K562 (cell line): Measurements from ENCODE around the gene ATP6V0D1. TPM values are rescaled to one million over a fixed set of nuclear protein-coding genes. Genes with fewer than 3 reads are reported as not detected.

Experiments
- BRD9 ChIP-seq: fragments of 450-650 bp; IDR thresholded peaks from 2 replicates; pipeline ENCODE4 v1.6.1; 2018; ENCODE audit warnings: low read depth; ENCODE audit not compliant: partially characterized antibody
- C11orf30 ChIP-seq: fragments of 450-650 bp; IDR thresholded peaks from 2 replicates; pipeline ENCODE4 v1.6.1; 2016; ENCODE audit warnings: low read depth, mild to moderate bottlenecking
- CTBP1 ChIP-seq: fragments of 450-650 bp; IDR thresholded peaks from 2 replicates; pipeline ENCODE4 v1.6.1; 2016; ENCODE audit warnings: borderline replicate concordance
- DNMT1 ChIP-seq: fragments of 450-650 bp; IDR thresholded peaks from 2 replicates; pipeline ENCODE4 v1.6.1; 2016; ENCODE audit warnings: antibody characterized with exemption, mild to moderate bottlenecking
- E2F1 ChIP-seq: sonication (generic); formaldehyde crosslinking; IDR thresholded peaks from 2 replicates; pipeline ENCODE4 v1.8.1; 2023; ENCODE audit warnings: mild to moderate bottlenecking, missing genetic modification reagents, moderate library complexity
- ELK1 ChIP-seq: sonication (generic); formaldehyde crosslinking; IDR thresholded peaks from 2 replicates; pipeline ENCODE4 v1.8.1; 2022; ENCODE audit warnings: missing genetic modification reagents
- GATAD2B ChIP-seq: fragments of 450-650 bp; IDR thresholded peaks from 2 replicates; pipeline ENCODE4 v1.6.1; 2017; ENCODE audit warnings: mild to moderate bottlenecking, borderline replicate concordance
- HDAC2 ChIP-seq: fragments of 450-650 bp; IDR thresholded peaks from 2 replicates; pipeline ENCODE4 v1.6.1; 2016; ENCODE audit warnings: mild to moderate bottlenecking
- HDAC3 ChIP-seq: fragments of 450-650 bp; IDR thresholded peaks from 2 replicates; pipeline ENCODE4 v1.6.1; 2018; ENCODE audit warnings: borderline replicate concordance, mild to moderate bottlenecking, moderate library complexity; ENCODE audit not compliant: partially characterized antibody
- HLTF ChIP-seq: fragments of 450-650 bp; IDR thresholded peaks from 2 replicates; pipeline ENCODE4 v1.6.1; 2016
- KLF10 ChIP-seq: fragments of 250-450 bp; sonication (Bioruptor Pico); IDR thresholded peaks from 2 replicates; pipeline ENCODE4 v1.6.1; 2021; ENCODE audit warnings: matching md5 sums
- LARP7 ChIP-seq: fragments of 450-650 bp; IDR thresholded peaks from 2 replicates; pipeline ENCODE4 v1.6.1; 2016
- LEF1 ChIP-seq: fragments of 450-650 bp; IDR thresholded peaks from 2 replicates; pipeline ENCODE4 v1.6.1; 2016; ENCODE audit warnings: mild to moderate bottlenecking
- MLLT1 ChIP-seq, 2 experiments: fragments of 450-650 bp; IDR thresholded peaks; 2 replicates each; pipeline ENCODE4 v1.6.1; 2016
- NFATC3 ChIP-seq: fragments of 450-650 bp; IDR thresholded peaks from 2 replicates; pipeline ENCODE4 v1.6.1; 2017; ENCODE audit warnings: mild to moderate bottlenecking
- NR1H2 ChIP-seq: sonication (generic); formaldehyde crosslinking; IDR thresholded peaks from 2 replicates; pipeline ENCODE4 v1.4.0; 2020; ENCODE audit warnings: mild to moderate bottlenecking, missing genetic modification reagents
- NR2C1 ChIP-seq, 2 experiments: fragments of 450-650 bp; IDR thresholded peaks; 2 replicates each; pipeline ENCODE4 v1.6.1; 2017; ENCODE audit warnings: mild to moderate bottlenecking in 2 of 2, antibody characterized with exemption in 1 of 2, inconsistent platforms in 1 of 2, missing compliant biosample characterization in 1 of 2, missing genetic modification characterization in 1 of 2
- PHB2 ChIP-seq: fragments of 450-650 bp; IDR thresholded peaks from 2 replicates; pipeline ENCODE4 v1.6.1; 2017; ENCODE audit warnings: low read depth
- SMARCA5 ChIP-seq: fragments of 450-650 bp; IDR thresholded peaks from 2 replicates; pipeline ENCODE4 v1.6.1; 2016
- TAF7 ChIP-seq: fragments of 450-650 bp; IDR thresholded peaks from 2 replicates; pipeline ENCODE4 v1.6.1; 2016; ENCODE audit warnings: missing genetic modification characterization, missing compliant biosample characterization
- TAL1 ChIP-seq: fragments of 450-650 bp; IDR thresholded peaks from 2 replicates; pipeline ENCODE4 v1.6.1; 2016; ENCODE audit warnings: mild to moderate bottlenecking
- THRAP3 ChIP-seq: fragments of 450-650 bp; IDR thresholded peaks from 2 replicates; pipeline ENCODE4 v1.6.1; 2016; ENCODE audit warnings: mild to moderate bottlenecking, inconsistent platforms, borderline replicate concordance
- TRIM28 ChIP-seq: fragments of 450-650 bp; IDR thresholded peaks from 2 replicates; pipeline ENCODE4 v1.6.1; 2017
- U2AF2 ChIP-seq: fragments of 200-400 bp; formaldehyde crosslinking; optimal IDR thresholded peaks from 2 replicates; pipeline ENCODE3; 2017; ENCODE audit warnings: low read depth, mild to moderate bottlenecking, low read length
- ZC3H11A ChIP-seq: IDR thresholded peaks from 2 replicates; pipeline ENCODE4 v1.6.1; 2012; ENCODE audit warnings: low read depth, low read length, improper control_type of control experiment
- ZC3H4 ChIP-seq: sonication (generic); formaldehyde crosslinking; IDR thresholded peaks from 2 replicates; pipeline ENCODE4 v1.9.0; 2021; ENCODE audit warnings: missing genetic modification reagents, borderline replicate concordance
- ZFX ChIP-seq: sonication (generic); formaldehyde crosslinking; IDR thresholded peaks from 2 replicates; pipeline ENCODE4 v1.8.0; 2022; ENCODE audit warnings: mild to moderate bottlenecking, missing genetic modification reagents, moderate library complexity
- ZNF511 ChIP-seq: sonication (generic); formaldehyde crosslinking; IDR thresholded peaks from 2 replicates; pipeline ENCODE4 v1.8.0; 2022; ENCODE audit warnings: mild to moderate bottlenecking, missing genetic modification reagents
- polyA plus RNA-seq, 8 experiments: library from polyadenylated mRNA; depleted of rRNA in 4 of 8; stranded (reverse) in 5 of 8; unstranded in 3 of 8; fragments of >200 nt; fragmentation: Nextera tagmentation in 2 of 8; fragmentation: Illumina TruSeq in 1 of 8; extraction: Ambion mirVana in 2 of 8; extraction: Trizol in 1 of 8; gene quantifications; 2 replicates each; pipeline versions ENCODE4 v1.2.1 to v1.2.3, GENCODE V29; 2011 to 2014; ENCODE audit warnings: inconsistent platforms in 1 of 8, missing spikeins in 1 of 8
- total RNA-seq, 7 experiments: library from RNA; depleted of rRNA in 6 of 7; stranded (reverse); fragments of >200 nt in 6 of 7; fragmentation: Illumina TruSeq in 2 of 7; extraction: Trizol in 2 of 7; gene quantifications; 2 replicates each; pipeline versions ENCODE4 v1.2.1 to v1.2.3, GENCODE V29; 2011 to 2021; ENCODE audit warnings: low replicate concordance in 1 of 7

The ATP6V0D1 gene
- total and polyA plus RNA-seq, 9 of the 15 experiments (the other 6 are each of a cell fraction or from before 2014, with no cell fraction given) = 23.2 to 69.7 (median 45.6) TPM

GRCh38 chr16:67481561-67482232 lies 740 bp upstream of the ATP6V0D1 start (continued):
- TF ChIP-seq E2F1 (CRISPR knock-in tag) (no peak), SMARCA5 (no peak; the same call in 1 of the 2 replicates), NR1H2 (no peak), ELK1 (CRISPR knock-in tag) (no peak), BRD9 (peak; percentile 85), C11orf30 (no peak), TAL1 (0 out of 2 replicates have a peak, but pooled peaks have one; percentile 2), ZNF511 (CRISPR knock-in tag) (0 out of 2 replicates have a peak, but pooled peaks have one; percentile 34), LARP7 (0 out of 2 replicates have a peak, but pooled peaks have one; percentile 50), HDAC3 (peak; percentile 40), TAF7 (tag) (no peak), CTBP1 (no peak; the same call in 1 of the 2 replicates), MLLT1 (IDR thresholded peaks at IDR 0.05) (peak; percentile 22 to 47; a peak in 1 of 4 replicates), ZC3H4 (CRISPR knock-in tag) (peak; percentile 55; the same call in 1 of the 2 replicates), KLF10 (no peak), ZC3H11A (no peak), TRIM28 (peak; percentile 44; the same call in 1 of the 2 replicates), GATAD2B (peak; percentile 61; the same call in 1 of the 2 replicates), LEF1 (peak; percentile 74; the same call in 1 of the 2 replicates), DNMT1 (0 out of 2 replicates have a peak, but pooled peaks have one; percentile 90), PHB2 (0 out of 2 replicates have a peak, but pooled peaks have one; percentile 27), NR2C1 (IDR thresholded peaks at IDR 0.05) (0 out of 2 replicates have a peak, but pooled peaks have one; percentile 6), NR2C1 (tag; IDR thresholded peaks at IDR 0.05) (no peak), HDAC2 (peak; percentile 50; the same call in 1 of the 2 replicates), NFATC3 (peak; percentile 61; the same call in 1 of the 2 replicates), HLTF (peak; percentile 78; the same call in 1 of the 2 replicates), ZFX (peak; percentile 42; the same call in 1 of the 2 replicates), THRAP3 (peak; percentile 78; the same call in 1 of the 2 replicates), U2AF2 (no peak)
